ENCODE measurements around the gene GALNT14. TPM values are rescaled to one million over a fixed set of nuclear protein-coding genes. Genes with fewer than 3 reads are reported as not detected.

The GALNT14 gene
- total and polyA plus RNA-seq, 2 donors (not counting 1 experiment from before 2014, with no cell fraction given), result 0.15 to 0.83 TPM

DNA sequence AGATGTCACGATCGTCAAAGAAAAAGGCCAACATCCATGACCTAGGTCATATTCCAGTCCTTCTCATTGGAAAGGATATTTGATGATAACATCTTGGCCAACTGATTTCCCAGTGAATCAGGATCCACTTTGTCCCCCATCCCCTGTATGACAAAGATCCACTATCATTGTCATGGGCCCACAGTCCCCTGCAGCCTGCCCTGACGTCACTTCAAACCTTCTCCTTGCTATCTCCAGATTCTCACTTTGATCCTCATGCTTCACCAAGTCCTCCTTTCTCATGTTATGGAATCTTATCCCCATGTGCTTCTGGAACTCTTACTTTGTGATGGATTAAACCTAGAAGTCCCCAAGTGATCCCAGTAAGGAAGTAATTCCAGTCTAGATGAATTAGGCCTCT lies 25.7 kb downstream of the GALNT14 start:
- H3K9ac ChIP-seq (ENCODE audit: insufficient read depth, low read length), result no peak overlapping the region
- H3K27ac ChIP-seq (ENCODE audit: insufficient read depth, low read length), result no peak overlapping the region
- no peak for DNase-seq (ENCODE audit: low read depth in 2 of 2)
- H3K79me2 ChIP-seq (ENCODE audit: control insufficient read depth, insufficient read depth, low read length), result no peaks in the 10 kb centered on the region
- no peaks in the 10 kb centered on the region for H3K9me3 ChIP-seq (ENCODE audit: control insufficient read depth, insufficient read depth, low read depth, low read length)
- no peak for TF ChIP-seq CTCF (conservative IDR thresholded peaks at IDR 0.05 in 1 of 2, IDR thresholded peaks at IDR 0.05 in 1 of 2; ENCODE audit: low read depth in 1 of 2, low read length in 2 of 2)
- TF ChIP-seq EZH2 (IDR thresholded peaks at IDR 0.05; ENCODE audit: low read length, missing control alignments), result no peak
- no peak overlapping the region for H2AFZ ChIP-seq (ENCODE audit: low read length)
- H3K36me3 ChIP-seq (ENCODE audit: control insufficient read depth, insufficient read depth, low read length), result no peaks in the 10 kb centered on the region
- no peak overlapping the region for H3K4me2 ChIP-seq (ENCODE audit: extremely low read depth, insufficient read depth, low read length)
- no peaks in the 10 kb centered on the region for H4K20me1 ChIP-seq (ENCODE audit: control insufficient read depth, extremely low read depth, insufficient read depth, low read length)
- no peaks in the 10 kb centered on the region for H3K27me3 ChIP-seq (ENCODE audit: control insufficient read depth, insufficient read depth, low read length)
- no peaks in the 10 kb centered on the region for H3K4me1 ChIP-seq (ENCODE audit: control insufficient read depth, extremely low read depth, insufficient read depth, low read length)
- no peak overlapping the region for H3K4me3 ChIP-seq (replicated peaks in 1 of 4; ENCODE audit: control extremely low read depth in 1 of 4, insufficient read depth in 1 of 4, low read depth in 3 of 4, low read length in 4 of 4)

DNA sequence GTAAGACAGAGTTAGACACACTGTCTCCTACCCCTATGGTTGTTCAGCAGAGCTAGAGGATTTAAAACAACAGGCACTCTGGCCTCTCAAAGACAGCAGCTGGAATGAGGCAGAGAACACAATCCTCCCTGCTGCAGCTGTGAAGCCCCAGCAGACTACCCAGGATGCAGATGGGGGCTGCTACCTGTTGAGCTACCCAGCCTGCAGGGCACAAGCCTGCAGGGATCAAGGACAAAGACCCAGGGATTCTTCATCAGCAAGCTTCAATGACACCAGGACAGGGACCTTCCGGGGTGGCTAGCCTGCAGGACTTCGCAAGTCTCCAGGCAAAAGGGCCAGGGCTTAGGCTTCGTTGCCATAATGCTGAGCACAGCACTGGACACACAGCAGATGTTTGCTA lies 27.2 kb downstream of the GALNT14 start:
- no peaks in the 10 kb centered on the region for H3K79me2 ChIP-seq (ENCODE audit: control insufficient read depth, insufficient read depth, low read length)
- H3K27ac ChIP-seq (ENCODE audit: insufficient read depth, low read length), result no peak overlapping the region
- TF ChIP-seq EZH2 (IDR thresholded peaks at IDR 0.05; ENCODE audit: low read length, missing control alignments) (no peak), CTCF (conservative IDR thresholded peaks at IDR 0.05 in 1 of 2, IDR thresholded peaks at IDR 0.05 in 1 of 2; ENCODE audit: low read depth in 1 of 2, low read length in 2 of 2) (no peak)
- H3K4me3 ChIP-seq (replicated peaks in 1 of 4; ENCODE audit: control extremely low read depth in 1 of 4, insufficient read depth in 1 of 4, low read depth in 3 of 4, low read length in 4 of 4), result no peak overlapping the region
- no peak overlapping the region for H3K9ac ChIP-seq (ENCODE audit: insufficient read depth, low read length)
- no peak overlapping the region for H3K4me2 ChIP-seq (ENCODE audit: extremely low read depth, insufficient read depth, low read length)
- H3K9me3 ChIP-seq (ENCODE audit: control insufficient read depth, insufficient read depth, low read depth, low read length), result no peaks in the 10 kb centered on the region
- no peaks in the 10 kb centered on the region for H4K20me1 ChIP-seq (ENCODE audit: control insufficient read depth, extremely low read depth, insufficient read depth, low read length)
- H2AFZ ChIP-seq (ENCODE audit: low read length), result no peak overlapping the region
- no peaks in the 10 kb centered on the region for H3K4me1 ChIP-seq (ENCODE audit: control insufficient read depth, extremely low read depth, insufficient read depth, low read length)
- no peaks in the 10 kb centered on the region for H3K27me3 ChIP-seq (ENCODE audit: control insufficient read depth, insufficient read depth, low read length)
- H3K36me3 ChIP-seq (ENCODE audit: control insufficient read depth, insufficient read depth, low read length), result no peaks in the 10 kb centered on the region
- DNase-seq (ENCODE audit: low read depth in 2 of 2), result no peak

DNA sequence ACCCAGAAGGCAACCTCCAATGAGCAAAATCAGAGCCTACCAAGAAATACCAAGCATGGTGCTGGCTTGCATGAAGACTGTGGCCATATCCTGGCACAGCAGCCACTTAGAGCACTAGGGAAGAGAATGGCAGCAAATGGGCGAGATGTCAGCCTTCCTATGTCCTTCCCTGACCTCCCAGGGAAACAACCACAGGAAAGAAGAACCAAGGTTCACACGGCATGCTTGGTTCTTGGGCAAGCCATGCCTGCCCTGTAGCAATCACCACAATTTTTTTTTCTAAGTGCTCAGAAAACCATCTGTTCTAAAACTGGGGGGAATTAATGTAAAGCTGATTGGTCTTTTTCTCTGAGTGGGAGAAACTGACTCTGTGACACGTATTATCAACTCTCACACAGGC lies 27.8 kb downstream of the GALNT14 start:
- H3K27me3 ChIP-seq (ENCODE audit: control insufficient read depth, insufficient read depth, low read length), result no peaks in the 10 kb centered on the region
- DNase-seq (ENCODE audit: low read depth in 2 of 2), result no peak
- no peak overlapping the region for H3K4me2 ChIP-seq (ENCODE audit: extremely low read depth, insufficient read depth, low read length)
- H3K4me1 ChIP-seq (ENCODE audit: control insufficient read depth, extremely low read depth, insufficient read depth, low read length), result no peaks in the 10 kb centered on the region
- no peaks in the 10 kb centered on the region for H3K9me3 ChIP-seq (ENCODE audit: control insufficient read depth, insufficient read depth, low read depth, low read length)
- H3K36me3 ChIP-seq (ENCODE audit: control insufficient read depth, insufficient read depth, low read length), result no peaks in the 10 kb centered on the region
- H2AFZ ChIP-seq (ENCODE audit: low read length), result no peak overlapping the region
- no peaks in the 10 kb centered on the region for H3K79me2 ChIP-seq (ENCODE audit: control insufficient read depth, insufficient read depth, low read length)
- no peak for TF ChIP-seq CTCF (conservative IDR thresholded peaks at IDR 0.05 in 1 of 2, IDR thresholded peaks at IDR 0.05 in 1 of 2; ENCODE audit: low read depth in 1 of 2, low read length in 2 of 2)
- TF ChIP-seq EZH2 (IDR thresholded peaks at IDR 0.05; ENCODE audit: low read length, missing control alignments), result no peak
- no peak overlapping the region for H3K4me3 ChIP-seq (replicated peaks in 1 of 4; ENCODE audit: control extremely low read depth in 1 of 4, insufficient read depth in 1 of 4, low read depth in 3 of 4, low read length in 4 of 4)
- H3K9ac ChIP-seq (ENCODE audit: insufficient read depth, low read length), result no peak overlapping the region
- no peaks in the 10 kb centered on the region for H4K20me1 ChIP-seq (ENCODE audit: control insufficient read depth, extremely low read depth, insufficient read depth, low read length)
- no peak overlapping the region for H3K27ac ChIP-seq (ENCODE audit: insufficient read depth, low read length)

All from fibroblast of lung (primary cell).